HG02885 (cell line): ENCODE data around the gene EWSR1.
A peak's percentile ranks its signal among the peaks of the same experiment; 100 is the strongest.

Experiments
- ATAC-seq: cut with Tn5 transposase; IDR thresholded peaks from one replicate; pipeline ENCODE4 v1.9.1; 2021; ENCODE audit warnings: mild to moderate bottlenecking; ENCODE audit not compliant: unreplicated experiment, poor library complexity

Gene EWSR1

DNA sequence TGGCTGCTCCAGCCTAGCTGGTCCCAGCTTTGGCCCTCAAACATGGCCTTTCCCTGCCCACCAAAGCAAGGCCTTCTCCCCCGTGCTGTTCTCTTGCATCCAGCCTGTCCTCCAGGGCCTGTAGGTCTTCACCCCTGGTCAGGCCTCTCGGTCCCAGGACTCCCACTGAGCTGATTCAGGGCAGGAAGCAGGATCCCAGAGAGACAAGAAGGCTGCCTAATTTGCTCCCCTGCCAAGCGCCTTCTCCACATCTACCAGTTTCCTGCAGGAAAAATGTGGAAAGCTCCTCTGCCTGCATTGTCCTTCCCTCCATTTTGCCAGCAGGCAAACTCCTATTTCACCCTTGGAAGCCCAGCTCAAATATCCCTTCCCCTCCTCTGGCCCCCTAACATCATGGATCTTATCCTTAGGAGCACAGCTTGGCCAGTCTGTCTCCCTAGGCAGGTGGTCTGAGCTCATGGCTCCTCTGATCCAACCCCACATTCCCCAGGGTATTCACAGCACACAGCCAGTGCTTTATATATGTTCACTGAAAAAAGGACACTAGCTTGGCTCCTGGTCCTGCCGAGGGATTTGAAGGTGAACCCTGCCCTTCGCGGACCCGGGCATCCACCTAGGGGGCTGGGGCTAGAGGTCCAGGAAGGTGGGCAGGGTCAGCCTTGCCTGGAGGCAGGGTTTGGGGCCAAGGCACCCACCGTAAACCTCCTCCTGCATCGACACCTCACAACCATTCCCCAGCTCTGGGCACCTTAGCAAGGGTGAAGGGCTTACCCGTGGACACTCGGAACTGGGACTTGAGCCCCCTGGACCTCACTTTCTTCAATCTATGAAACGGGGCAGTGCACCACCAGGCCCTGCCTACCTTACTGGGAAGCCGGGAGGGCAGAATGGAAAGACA, 1.3 kb upstream of the EWSR1 start:
- ATAC-seq: no peak

DNA sequence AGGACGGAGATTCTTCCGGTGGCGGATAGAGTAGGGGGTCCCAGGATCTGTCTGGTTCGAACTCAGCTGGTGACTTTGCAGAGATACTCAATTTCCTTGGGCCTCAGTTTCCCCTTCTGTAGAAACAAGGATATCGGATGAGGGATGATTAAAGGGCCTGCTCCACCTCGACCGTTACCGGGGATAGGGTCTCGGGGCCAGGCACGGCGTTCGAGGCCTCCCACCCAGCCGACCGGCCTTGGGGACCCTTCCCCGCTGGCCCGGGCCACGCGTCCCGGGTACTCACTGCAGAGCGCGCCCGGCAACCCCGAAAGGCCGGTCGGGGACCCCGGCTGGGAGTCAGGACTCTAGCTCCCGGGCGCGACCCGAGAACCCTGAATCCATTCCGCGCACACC, 608 bp upstream of the EWSR1 start:
- ATAC-seq: peak; percentile 36

DNA sequence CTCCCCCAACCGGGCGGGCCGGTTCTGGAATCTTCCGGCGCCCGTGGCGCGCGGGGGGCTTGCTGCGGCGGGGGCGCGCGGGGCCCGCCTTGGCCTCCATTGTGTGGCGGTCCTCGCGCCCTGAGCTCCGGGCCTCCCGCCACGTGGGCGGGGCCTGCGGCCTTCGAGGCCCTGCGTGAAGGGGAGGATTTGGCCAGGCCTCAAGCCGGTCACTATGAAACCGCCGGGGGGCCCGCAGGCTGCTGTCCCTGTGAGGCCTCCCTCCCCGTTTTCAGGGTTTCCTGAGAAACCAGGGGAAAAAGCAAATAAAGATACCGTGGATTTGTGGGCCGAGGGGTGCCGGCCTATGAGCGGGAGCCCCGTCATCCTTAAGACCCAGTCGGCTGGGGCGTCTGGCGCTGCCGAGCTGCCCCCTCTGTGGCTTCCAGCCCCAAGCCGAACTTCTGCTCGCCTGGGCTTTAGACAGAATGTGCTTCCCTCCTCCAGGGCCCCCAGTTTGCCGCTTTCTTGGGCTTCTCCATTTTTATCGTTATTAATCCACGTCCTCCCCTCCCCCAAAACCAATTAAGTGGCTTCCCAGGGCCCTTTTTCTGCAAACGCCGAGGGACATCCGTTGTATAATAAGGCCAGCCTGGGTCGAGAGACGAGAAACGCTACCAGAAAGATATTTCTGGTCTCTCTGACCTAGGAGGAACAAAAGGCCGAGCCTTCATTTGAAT, 602 bp downstream of the EWSR1 start:
- ATAC-seq: peak; percentile 30

DNA sequence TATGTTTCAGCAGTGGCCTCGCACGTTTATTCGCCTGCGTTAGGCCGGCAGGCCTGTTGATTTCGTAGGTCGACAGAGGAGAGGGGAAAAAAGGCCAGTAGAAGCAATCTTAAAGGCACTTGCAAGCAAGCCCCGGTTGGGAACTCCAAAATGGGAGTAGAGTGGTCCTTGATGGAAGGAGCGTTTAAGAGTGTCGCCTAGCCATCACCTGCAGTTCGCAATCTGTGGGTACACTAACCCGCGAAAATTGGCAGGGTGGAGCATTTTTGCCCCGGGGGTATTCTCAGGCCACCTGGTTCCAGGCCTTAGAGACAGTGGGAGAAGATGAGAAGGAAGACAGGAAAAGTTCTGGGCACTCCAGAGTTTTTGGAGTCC, 1.1 kb downstream of the EWSR1 start:
- no peak for ATAC-seq

DNA sequence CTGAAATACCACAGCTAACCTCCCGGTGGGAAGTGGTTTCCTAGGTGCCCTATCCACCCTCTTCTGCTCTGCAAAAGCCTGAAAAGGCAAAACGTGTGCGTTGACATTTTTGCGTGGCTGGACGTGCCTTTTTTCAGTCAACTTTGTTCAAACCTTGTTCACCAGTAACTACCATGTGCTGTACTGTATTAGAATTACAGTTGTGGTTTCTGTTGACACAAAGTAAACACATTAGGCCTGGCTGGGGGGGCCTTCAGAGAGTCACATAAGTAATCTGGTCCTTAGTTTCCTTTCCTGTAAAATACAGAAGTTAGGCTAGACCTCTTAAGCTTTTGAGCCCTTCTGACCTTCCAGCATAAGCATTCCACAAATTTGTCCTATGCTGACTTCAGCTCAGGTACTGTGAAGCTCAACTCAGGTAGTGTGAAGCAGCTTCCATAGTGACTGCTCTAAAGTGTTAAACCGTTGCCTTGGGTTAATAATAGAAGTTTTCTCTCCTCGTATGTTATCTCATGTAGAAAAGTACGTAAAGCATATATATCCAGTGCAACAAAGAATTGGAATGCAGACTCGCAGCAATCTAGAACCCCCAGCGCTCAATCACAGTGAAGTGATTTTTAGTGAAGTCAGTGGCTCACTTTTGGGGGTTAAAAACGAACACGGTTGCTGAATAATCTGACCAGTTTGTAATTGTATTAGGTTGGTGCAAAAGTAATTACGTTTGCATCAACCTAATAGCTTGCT, 1.8 kb downstream of the EWSR1 start:
- ATAC-seq: no peak

DNA sequence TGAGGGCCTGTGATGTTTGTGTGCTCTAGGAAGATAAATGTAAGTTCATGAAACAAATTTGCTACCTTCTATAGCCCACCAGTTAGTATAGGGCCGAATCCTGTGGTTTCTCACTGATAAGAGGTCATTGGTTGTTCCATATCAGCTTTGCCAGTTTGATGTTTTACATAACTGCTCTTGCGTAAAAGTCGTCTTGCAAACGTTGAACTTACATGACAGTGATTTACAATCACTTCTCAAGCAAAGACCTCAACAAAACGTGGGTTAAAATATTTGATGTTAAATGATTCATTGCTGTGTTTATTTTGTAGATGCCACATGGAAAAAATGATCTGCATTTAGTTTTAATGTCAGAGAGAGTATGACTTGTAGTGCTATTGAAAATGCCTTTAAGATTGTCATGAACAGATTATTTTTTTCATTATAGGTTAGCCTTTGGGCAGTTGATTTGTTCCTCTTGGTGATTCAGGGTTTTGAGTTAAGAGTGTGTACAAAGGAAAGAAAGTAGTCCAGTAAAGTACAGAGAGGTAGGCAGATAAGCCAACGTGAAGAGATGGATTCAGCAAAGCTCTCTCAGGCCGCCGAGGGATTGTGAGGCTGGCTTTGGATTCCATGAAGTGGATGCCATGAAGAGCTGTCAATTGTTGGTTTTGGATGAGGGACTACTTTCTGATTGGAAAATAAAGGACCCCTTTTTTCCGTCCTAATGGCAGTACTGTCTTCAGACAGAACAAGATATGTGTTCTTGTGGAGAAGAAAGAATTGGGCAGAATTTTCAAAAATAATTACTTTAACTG, 2.6 kb downstream of the EWSR1 start:
- no peak for ATAC-seq

DNA sequence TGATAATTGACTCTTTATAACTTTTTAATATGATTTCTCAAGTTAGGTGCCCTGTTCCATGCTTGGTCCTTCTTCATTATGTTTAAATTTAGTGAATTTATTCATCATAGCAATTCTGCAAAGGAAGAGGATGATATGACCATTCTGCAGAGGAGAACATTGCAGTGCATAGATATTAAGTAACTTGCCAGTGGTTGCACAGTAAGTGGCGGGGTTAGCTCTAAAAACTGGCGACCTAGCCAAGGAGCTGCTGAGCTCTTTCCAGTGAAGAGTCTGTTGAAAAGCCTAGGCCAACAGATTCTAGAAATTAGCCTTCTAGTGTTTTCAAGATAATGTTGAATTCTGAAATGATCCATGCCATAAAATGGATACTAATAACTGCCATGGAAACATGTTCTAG, 4.6 kb downstream of the EWSR1 start:
- ATAC-seq: no peak

DNA sequence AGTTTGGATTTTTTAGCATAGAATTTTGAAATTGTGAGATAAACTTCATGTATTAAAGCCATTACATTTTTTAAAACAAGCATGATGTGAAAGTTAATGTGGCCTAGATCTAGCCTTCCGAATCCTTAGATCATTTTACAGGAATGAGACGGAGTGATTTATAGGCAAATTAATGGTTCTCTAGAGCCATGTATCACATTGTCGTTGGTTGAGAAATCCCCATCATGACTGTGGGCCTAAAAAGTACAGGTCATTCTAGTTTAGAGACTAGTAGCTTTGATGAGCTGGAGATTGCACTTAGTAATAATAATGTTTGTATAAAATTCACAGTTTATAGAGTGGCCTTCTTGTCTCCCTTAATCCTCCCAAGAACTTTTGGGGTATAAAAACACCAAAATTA, 7.1 kb downstream of the EWSR1 start:
- no peak for ATAC-seq

DNA sequence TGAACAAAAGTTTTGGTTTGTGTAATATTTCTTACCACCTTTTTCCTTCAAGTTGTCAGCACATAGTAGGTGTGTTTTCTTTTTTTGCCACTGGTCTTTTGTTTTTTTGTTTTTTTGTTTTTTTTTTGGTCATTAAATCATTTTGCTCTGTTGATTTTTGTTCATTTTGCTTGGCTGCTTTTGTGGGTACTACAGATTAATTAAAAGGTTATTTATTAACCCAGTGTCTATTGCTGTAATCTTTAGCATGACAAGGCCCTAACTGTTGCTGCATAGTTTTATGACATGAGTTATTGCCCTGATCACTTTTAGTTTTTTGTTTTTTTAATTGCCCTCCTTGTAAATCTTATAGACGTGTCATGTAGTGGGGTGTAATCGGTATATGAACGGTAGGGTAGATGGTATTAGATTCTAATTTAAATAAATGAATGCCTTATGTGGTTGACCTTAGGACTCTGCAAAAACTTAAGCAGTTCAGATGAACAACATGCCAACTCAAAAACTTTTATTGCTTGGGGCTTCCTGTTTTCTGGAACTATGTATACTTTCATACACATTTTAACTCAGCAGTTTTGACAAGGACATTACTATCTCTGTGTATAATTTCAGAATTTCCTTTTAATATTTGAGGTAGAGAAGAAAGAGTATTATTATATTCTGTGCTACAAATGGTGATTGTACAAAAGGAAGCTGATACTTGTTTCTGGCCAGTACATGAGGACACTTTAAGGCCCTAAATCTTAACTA, 7.9 kb downstream of the EWSR1 start:
- no peak for ATAC-seq

DNA sequence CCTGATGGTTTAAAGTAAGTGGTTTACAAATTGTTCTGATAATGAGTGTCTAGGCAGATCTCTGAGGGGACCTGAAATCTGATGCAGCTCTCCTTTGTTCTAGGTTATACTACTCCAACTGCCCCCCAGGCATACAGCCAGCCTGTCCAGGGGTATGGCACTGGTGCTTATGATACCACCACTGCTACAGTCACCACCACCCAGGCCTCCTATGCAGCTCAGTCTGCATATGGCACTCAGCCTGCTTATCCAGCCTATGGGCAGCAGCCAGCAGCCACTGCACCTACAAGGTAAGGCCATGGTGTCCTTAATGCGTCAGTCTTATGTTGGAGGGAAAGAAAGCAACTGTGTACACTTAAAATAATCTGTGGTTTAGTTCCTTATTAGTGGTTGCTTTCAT, 9.9 kb downstream of the EWSR1 start:
- no peak for ATAC-seq

DNA sequence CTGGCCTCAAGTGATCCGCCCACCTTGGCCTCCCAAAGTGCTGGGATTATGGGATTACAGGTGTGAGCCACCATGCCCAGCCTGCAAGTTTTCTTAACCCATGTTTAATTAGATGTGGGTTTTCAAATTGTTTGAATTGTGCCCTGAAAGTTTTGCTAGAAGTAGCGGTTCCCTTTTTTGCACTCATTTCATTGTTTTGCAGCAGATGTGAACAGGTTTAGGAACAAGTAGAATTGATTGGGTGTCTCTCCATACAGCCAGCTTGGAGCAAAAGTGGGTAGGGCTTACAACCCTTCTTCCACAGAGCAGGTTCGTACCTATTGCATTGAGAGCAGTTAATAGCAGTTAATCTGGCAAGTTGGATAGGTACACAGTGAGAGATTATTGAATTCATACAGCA, 16.1 kb downstream of the EWSR1 start:
- no peak for ATAC-seq

DNA sequence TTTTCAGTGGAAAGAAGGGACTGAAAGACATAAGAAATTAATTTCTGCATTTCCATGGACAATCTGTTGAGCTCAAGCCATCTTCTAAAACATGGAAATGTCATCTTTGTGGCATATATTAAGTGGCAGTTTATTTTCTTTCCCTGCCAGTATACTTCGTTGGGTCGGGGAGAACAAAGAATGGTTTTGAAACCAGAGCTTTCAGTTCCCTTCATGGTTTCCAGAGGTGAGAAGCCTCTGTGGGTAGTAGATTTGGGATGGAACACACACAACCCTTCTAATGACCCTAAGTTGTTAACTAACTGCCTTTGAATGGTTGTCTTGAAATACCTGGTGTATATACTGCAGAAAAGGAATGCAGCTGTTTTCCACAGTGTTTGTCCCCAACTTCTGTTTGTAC, 20.8 kb downstream of the EWSR1 start:
- ATAC-seq: no peak

DNA sequence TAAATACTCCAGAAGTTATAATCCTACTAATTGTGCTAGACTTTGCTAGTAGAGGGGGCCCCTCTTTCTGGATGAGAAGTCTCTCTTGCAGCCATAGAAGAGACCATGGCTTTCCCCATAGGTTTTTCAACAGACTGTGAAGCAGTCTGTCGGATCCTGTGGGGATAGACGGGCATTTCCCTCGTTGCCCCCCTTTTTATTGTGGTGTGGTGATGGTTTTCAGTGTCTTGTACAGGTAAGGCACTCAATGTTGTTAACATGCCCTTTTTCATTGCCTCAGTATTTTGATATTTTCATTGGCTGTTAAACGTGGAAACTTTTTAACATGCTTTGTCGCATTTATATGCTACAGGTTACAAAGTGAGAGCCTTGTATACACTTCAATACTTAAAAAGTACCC, 22.0 kb downstream of the EWSR1 start:
- ATAC-seq: no peak

DNA sequence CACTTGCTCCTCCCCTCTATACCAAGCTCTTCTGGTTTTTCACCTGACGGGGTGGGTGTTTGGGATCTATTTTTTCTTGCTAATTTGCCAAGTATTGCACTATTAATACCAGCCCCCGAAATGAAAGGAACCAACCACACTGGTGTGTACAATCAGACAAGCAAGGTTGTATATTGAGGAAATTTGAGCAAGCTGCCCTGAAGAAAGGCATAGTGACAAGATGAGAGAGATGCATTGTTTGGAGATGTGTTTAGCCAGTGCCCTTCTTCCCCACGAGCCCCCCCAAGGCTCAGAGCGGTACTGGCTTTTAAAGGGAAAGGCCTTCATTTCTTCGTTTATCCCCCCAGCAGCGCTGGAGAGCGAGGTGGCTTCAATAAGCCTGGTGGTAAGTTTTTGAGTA, 23.1 kb downstream of the EWSR1 start:
- no peak for ATAC-seq

DNA sequence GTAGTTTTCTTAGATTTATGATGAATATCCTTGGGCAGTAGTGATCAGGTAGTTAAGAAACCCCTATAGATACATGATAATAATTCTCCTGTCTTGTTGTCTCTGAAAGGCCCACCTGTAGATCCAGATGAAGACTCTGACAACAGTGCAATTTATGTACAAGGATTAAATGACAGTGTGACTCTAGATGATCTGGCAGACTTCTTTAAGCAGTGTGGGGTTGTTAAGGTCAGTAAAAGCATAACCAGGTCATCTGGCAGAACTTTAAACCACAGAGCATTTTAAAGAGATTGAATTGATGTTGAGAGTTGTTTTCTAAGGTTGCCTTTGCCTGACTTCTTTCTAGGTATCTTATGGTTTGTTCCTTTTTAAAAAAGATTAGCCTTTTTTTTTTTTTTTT, 24.3 kb downstream of the EWSR1 start:
- no peak for ATAC-seq

DNA sequence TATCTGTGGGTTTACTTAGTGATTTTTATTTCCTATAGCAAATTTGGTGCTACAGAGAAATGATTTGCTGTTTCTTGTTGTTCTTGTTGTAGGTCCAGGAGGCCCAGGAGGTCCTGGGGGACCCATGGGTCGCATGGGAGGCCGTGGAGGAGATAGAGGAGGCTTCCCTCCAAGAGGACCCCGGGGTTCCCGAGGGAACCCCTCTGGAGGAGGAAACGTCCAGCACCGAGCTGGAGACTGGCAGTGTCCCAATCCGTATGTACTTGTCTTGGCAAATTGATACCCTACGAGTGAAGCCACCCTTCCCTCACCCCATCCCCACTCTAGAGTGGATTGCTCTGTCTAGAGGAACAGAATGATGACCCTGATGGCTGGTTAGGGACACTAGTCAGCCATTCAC, 30.6 kb downstream of the EWSR1 start:
- no peak for ATAC-seq

DNA sequence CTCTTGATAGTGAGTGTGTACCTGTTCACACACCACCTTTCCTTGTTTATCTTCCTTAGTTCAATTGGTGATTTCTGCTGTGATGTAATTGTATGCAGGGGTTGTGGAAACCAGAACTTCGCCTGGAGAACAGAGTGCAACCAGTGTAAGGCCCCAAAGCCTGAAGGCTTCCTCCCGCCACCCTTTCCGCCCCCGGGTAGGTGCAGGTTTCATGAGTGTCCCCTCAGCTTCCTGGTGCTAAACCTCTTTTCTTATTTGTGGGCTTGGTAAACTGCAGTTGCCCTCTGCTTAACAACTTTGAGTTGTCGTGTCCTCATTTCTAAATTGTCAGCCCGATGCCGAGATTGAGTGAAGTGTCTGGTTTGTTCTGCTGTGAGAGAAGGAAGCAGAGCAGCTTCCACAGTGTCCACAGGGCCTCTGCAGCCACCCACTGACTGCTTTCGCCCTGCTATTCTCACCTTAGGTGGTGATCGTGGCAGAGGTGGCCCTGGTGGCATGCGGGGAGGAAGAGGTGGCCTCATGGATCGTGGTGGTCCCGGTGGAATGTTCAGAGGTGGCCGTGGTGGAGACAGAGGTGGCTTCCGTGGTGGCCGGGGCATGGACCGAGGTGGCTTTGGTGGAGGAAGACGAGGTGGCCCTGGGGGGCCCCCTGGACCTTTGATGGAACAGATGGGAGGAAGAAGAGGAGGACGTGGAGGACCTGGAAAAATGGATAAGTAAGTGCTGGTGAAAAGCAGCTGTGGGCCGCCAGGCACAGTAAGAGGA, 31.2 kb downstream of the EWSR1 start:
- ATAC-seq: no peak

DNA sequence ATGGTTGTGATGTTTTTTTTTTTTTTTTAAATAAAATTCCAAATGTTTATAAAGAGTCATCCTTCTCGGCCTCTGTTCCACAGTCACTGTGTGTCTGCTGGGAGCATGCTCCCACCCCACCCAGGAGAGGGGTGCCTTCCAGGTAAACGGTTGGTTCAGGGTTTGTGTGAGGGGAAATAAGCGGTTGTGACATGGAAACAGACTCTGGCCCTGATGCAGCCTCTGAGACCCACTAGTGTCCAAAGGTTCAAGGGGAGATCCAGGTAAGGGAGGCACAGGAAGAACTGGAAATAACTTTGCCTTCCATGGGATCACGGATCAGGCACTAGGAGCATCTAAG, 32.4 kb downstream of the EWSR1 start:
- ATAC-seq: no peak
